Measurements from ENCODE around the gene RAB7A. TPM values are rescaled to one million over a fixed set of nuclear protein-coding genes. Genes with fewer than 3 reads are reported as not detected.

Gene RAB7A
- total and polyA plus RNA-seq, 11 donors: 143 to 343 (median 253) TPM

- Histone ChIP-seq H3K4me1 (peaks cover 21 to 68% (median 49%) of the 10 kb centered on the region in 12 donors), H3K4me3 (no peak overlapping the region), H3K36me3 (peaks cover 0 to 94% (median 51%) of the 10 kb centered on the region in 9 donors), H3K27ac (peak overlapping the region; percentile 71 to 91 (median 84)), H3K27me3 (no peaks in the 10 kb centered on the region), H3K9me3 (no peaks in the 10 kb centered on the region)
- peak; percentile 89 to 93 (median 90) for ATAC-seq
- no peak for TF ChIP-seq POLR2A (IDR thresholded peaks at IDR 0.05)
- TF ChIP-seq CTCF (IDR thresholded peaks at IDR 0.05): peak in 1 of 12 donors; percentile 6
- intact Hi-C loops (cut with DNase I): no loop called here
- WGBS, 4 donors: 42 to 48% (median 46%) methylated on average over 8 of the region's 8 CpGs
- peak in 4 of 5 donors; percentile 43 to 69 (median 62) for DNase-seq
Observed at GRCh38 chr3:128814519-128815317, 88.7 kb downstream of the RAB7A start.

GRCh38 chr3:128815318-128816064, 89.5 kb downstream of the RAB7A start:
- TF ChIP-seq CTCF (IDR thresholded peaks at IDR 0.05) (no peak), POLR2A (IDR thresholded peaks at IDR 0.05) (no peak)
- 26 to 33% (median 28%) methylated on average over 3 of the region's 3 CpGs for WGBS, 4 donors
- no peaks in the 10 kb centered on the region for H3K9me3 ChIP-seq
- H3K4me3 ChIP-seq: no peak overlapping the region
- peaks cover 21 to 68% (median 45%) of the 10 kb centered on the region in 12 donors for H3K4me1 ChIP-seq
- no peak for DNase-seq
- peaks cover 0 to 92% (median 45%) of the 10 kb centered on the region in 9 donors for H3K36me3 ChIP-seq
- peak in 3 of 4 donors; percentile 3 to 8 (median 7) for ATAC-seq
- peak overlapping the region; percentile 71 to 89 (median 84) for H3K27ac ChIP-seq
- no peaks in the 10 kb centered on the region for H3K27me3 ChIP-seq
- intact Hi-C loops (cut with DNase I): no loop called here

GRCh38 chr3:128818186-128818787, 92.3 kb downstream of the RAB7A start:
- 86 to 89% (median 87%) methylated on average over 5 of the region's 5 CpGs for WGBS, 4 donors
- peak overlapping the region in 11 of 12 donors; percentile 8 to 89 (median 60) for H3K27ac ChIP-seq

More at GRCh38 chr3:128818186-128818787, 92.3 kb downstream of the RAB7A start:
- Histone ChIP-seq H3K9me3 (no peaks in the 10 kb centered on the region), H3K4me1 (peaks cover 14 to 48% (median 26%) of the 10 kb centered on the region in 12 donors), H3K27me3 (no peaks in the 10 kb centered on the region), H3K36me3 (peaks cover 0 to 64% (median 21%) of the 10 kb centered on the region in 9 donors), H3K4me3 (no peak overlapping the region)
- no peak for ATAC-seq
- intact Hi-C loops (cut with DNase I): no loop called here
- no peak for DNase-seq
- TF ChIP-seq CTCF (IDR thresholded peaks at IDR 0.05) (no peak), POLR2A (IDR thresholded peaks at IDR 0.05) (no peak)
